ENCODE data around the gene TMPRSS3. TPM values are rescaled to one million over a fixed set of nuclear protein-coding genes. Genes with fewer than 3 reads are reported as not detected.

The TMPRSS3 gene
- total RNA-seq, 1 experiment from 2014 or later, result not detected

DNA sequence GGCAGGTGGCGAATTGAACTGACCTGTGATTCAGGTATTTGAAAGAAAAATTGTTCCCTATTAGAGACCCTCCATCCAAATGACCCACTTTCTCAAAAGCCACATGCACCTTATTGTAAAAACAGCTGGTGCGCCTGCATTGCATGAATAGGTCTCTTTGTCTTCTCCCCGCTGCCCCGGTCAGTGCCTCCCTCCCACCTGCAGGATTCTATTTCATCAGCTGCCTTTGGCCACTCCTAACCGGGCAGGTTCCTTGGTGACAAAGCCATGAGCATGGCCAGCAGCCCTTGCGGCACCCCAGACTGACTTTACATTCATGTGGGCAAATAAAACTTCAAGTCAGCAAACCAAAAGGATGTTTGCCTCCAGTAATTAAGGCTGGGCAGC is 6.4 kb downstream of the TMPRSS3 start:
- no peak for DNase-seq (ENCODE audit: low read depth)

DNA sequence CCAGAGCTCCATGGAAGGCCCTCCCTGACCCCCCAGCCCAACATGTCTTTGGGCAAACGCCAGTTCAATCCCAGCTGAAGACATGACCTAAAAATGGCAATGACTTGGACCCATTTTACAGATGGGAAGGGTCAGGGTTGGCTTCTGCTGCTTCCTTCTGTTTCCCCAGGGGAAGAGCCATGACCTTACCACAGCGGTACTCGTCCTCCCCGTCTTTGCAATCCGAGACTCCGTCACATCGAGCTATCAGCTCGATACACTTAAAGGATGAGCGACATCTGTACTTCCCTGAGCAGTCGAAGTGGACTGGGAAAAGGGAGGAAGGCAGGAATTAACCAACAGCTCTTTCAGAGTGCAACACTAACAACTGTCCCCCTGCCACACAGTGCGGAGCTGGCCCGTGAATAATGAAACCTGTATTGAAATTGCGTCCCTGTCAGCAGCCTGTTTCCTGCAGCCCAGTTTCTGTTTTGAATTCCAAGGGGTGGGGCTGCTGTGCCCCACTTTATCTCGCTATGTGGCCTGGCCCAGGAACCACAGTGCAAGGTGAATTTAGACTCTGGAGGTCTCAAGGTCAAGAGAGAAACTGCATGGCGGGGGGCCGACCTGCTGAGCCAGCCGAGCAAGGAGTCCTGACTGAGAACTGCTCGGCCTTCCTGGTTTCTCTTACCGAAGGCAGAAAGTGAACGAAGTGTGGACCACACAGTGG is 7.0 kb downstream of the TMPRSS3 start:
- no peak for DNase-seq (ENCODE audit: low read depth)

DNA sequence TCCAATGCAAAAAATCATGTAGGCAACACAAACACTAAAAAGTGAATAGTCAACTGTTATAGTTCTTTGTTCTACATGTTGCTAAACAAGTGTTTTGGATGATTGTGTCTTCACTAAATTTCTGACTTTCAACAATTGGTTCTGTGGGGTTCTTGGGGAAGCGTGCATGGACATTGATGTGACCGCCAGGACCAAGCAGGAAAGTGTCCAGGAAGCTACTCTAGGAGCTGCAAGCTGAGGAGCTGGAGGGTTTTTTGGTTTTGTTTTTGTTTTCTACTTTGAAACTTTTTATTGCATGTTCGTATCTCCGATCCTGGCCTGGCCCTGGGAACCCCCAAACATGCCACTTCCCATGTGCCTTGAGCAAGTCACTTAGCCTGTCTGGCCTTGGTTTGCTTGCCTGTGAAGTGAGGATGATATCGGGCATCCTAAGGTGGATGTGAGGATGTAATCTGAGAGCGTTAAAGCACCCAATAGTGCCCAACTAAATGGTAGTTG is 8.0 kb downstream of the TMPRSS3 start:
- DNase-seq (ENCODE audit: low read depth), result no peak

GRCh38 chr21:42387164-42387563 is 8.7 kb downstream of the TMPRSS3 start:
- no peak for DNase-seq (ENCODE audit: low read depth)

- no peak for DNase-seq (ENCODE audit: low read depth)
Measured at GRCh38 chr21:42386034-42386591, 9.7 kb downstream of the TMPRSS3 start.

DNA sequence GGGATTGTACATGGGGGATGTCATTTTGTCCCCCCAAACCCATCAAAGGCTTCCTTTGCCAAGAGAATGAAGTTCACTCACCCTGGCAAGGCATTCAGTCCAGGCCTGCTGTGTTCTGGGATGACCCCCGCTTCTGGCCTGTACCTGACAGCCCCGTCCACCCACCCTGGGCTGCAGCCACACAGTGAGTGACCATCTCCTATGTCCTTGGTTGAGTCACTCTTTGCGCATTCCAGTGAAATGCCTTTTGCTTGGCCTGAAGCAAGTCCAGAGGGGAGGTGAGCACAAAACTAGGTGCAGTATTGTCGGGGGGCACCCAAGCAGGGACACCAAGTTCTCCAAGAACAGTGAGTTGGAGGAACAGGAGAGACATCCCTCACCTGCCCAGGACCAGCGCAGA is 10.2 kb downstream of the TMPRSS3 start:
- DNase-seq (ENCODE audit: low read depth), result no peak

DNA sequence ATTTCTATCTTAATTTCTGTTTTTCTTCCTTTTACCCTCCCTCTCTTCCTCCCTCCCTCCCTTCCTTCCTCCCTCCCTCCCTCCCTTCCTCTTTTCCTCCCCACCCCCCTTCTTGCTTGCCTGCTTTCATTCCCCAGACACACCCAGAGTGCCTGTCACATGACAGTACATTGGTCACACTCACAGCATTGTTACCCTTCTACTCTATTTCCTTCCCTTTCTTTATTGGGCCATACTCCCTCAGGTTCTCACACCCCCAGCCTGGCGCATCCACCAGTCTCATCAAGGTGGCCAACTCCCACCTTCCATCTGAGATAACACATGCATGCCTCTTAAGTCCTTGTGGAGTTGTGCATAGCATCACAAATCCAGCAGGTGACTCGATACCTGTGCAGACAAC is 10.9 kb downstream of the TMPRSS3 start:
- no peak for DNase-seq (ENCODE audit: low read depth)

- DNase-seq (ENCODE audit: low read depth), result no peak
Measured at GRCh38 chr21:42384156-42384945, 11.5 kb downstream of the TMPRSS3 start.

DNA sequence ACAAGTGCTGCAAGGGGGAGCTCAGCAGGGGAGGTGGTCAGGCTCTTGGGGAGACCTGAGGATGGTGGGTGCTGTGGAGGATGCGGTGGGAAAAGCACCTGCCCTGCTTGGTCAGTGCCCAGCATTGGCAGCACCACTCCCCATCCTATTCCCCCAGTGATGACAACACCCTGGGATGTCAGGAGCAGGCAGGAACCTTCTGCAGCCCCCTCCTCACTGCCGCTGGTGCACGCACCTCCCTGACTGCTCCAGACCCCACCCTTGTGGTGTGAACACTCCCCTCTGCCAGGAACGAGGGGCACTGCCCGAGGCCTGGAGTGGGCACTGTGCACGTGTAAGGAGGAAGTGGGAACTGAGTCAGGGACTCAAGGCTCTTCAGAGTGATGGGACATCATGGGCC is 12.5 kb downstream of the TMPRSS3 start:
- no peak for DNase-seq (ENCODE audit: low read depth)

GRCh38 chr21:42382915-42383314 is 12.9 kb downstream of the TMPRSS3 start:
- DNase-seq (ENCODE audit: low read depth), result no peak

DNA sequence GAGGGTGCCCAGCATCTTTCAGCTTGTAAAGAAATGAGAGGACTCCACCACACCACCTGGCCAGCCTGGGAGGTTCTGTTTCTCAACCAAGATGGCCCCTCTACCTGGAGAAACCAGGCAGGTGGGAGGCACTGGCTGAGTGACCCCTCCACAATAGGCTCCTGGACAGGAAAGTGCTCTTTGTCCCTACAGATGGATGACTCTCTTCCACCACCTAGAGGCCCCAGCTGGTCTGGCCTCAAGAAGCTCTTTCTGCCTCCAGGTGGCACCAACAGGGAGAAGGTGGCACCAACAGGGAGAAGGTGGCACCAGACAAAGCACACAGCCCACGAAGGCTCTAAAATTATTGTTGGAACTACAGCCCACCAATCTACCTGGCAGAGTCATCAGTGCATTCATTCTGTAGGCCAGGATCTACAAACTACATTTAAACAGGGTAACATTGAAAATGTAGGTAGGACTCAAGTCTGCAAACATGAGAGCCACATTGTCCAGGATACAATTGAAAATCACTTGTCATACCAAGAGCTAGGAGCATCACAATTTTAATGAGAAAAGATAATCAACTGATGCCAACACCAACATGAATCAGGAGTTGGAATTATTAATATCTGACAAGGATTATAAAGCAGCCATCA is 14.4 kb downstream of the TMPRSS3 start:
- no peak for DNase-seq (ENCODE audit: low read depth)

DNA sequence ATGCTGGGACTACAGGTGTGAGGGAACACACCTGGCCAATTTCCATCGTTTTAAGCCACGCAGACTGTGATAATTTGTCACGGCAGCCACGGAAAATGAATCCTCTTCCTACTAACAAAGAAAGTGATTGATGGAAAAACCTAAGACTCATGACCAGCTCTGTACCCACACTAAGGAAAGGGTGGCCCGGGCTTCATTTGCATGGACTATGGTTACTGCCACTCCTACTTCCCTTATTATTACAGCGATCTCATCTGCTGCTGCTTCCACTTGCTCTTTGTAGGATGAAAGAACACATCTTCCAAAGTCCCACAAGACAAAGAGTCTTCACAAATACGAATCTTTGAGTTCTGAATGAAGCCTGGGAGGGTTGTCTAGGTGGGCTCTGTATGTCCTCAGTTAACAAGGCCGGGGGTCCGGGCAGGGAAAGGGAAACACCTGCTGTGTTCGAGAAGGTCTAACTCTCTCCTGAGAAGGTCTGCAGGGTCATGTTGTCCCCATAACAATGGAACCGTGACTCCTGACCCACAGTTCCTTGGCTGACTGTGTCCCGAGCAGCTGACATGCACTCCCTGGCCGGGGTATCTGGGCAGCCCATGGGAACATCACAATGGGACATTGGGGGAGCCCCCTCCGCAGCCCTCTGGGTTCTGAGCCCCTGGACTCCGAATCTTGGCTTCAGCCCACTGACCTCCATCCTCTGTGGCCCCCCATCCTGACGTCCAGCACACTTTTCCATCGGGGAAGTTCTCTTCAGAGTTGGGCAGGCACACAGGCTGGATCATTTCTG is 16.2 kb downstream of the TMPRSS3 start:
- no peak for DNase-seq (ENCODE audit: low read depth)

- no peak for DNase-seq (ENCODE audit: low read depth)
Measured at GRCh38 chr21:42378418-42378817, 17.4 kb downstream of the TMPRSS3 start.

DNA sequence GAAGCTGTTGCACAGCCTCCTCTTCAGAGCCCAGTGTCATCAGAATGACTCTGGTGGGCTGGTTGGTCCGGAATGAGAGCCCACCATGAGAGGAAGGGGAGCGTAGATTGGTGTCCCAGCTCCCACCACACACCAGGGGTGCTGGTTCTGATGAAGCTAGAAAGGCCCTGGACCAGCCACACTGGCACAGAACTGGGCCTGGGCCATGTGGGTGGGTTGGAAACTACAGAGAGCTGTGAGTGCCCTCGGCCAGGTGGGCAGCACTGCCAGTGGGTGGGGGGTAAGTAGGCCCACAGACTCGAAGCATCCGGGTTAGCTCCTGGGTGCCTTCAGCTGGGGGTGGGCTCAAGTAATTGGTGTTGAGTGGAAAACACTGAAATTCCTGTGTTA is 17.9 kb downstream of the TMPRSS3 start:
- no peak for DNase-seq (ENCODE audit: low read depth)

- DNase-seq (ENCODE audit: low read depth), result no peak
Measured at GRCh38 chr21:42377211-42377950, 18.5 kb downstream of the TMPRSS3 start.

- DNase-seq (ENCODE audit: low read depth), result no peak
Measured at GRCh38 chr21:42376338-42376982, 19.4 kb downstream of the TMPRSS3 start.

- no peak for DNase-seq (ENCODE audit: low read depth)
Measured at GRCh38 chr21:42375966-42376337, 19.9 kb downstream of the TMPRSS3 start.

GRCh38 chr21:42375506-42375905 is 20.3 kb downstream of the TMPRSS3 start:
- DNase-seq (ENCODE audit: low read depth), result no peak

DNA sequence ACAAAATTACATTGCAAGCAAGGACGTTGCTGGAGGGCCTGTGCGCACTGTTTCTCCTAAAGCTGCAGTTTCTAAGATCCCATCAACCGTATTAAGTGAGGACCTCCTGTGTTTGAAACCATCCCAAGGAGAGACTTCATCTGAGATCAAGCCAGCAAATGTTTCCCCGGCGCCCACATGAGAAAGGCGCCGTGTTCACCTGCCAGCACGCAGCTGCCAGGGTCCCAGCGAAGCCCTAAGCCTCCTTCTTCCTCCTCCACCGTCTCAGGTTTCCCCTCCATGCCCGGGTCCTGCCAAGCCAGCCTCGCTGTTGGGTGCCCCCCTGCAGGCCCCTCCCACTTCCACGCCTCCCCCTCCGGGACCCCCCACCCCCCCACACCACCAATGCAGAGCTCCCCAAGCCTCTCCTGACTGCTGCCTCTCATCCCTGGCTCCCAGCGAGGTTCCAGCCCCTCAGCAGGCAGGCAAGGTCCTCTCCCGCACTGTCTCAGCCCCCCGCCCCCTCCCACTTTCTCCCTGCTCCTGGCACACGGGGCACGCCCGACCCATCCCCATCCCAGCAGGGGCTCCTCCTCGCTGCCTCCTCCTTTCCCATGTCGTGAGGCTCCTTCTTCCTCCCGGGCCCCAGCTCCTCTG is 20.9 kb downstream of the TMPRSS3 start:
- no peak for DNase-seq (ENCODE audit: low read depth)

DNA sequence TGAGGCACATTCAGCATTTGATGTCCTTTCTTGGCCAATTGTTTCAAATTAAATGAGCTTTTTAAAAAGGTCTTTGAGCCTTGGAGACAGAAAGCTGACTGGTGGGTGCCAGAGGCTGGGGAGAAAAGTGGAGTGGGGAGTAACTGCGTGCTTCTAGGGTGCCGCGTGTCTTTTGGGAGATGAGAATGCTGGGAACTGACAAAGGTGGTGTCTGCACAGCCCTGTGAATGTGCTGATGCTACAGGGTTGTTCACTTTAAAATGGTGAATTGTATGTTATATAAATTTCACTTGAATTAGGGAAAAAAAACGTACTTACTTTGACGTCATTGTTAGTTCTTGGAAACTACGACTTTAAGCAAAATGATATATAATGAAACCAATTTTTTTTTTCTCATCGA is 21.4 kb downstream of the TMPRSS3 start:
- no peak for DNase-seq (ENCODE audit: low read depth)
